ENCODE data around the gene GPT2.

Gene GPT2

GRCh38 chr16:46883690-46884512 is at the start of gene GPT2:
GPT2 (plus strand) TSS chr16:46884362; CDS start chr16:46884716, 354 bp downstream.
- DNase-seq = peak; percentile 81

GRCh38 chr16:46836534-46837530 is 47.3 kb upstream of the GPT2 start:
- no peak for DNase-seq

GRCh38 chr16:46839986-46840443 is 44.1 kb upstream of the GPT2 start:
- DNase-seq = no peak

- no peak for DNase-seq
These were observed 41.8 kb upstream of the GPT2 start for GRCh38 chr16:46842192-46842895.

GRCh38 chr16:46843898-46844642 is 40.1 kb upstream of the GPT2 start:
- no peak for DNase-seq

- no peak for DNase-seq
These were observed 39.4 kb upstream of the GPT2 start for GRCh38 chr16:46844771-46845170.

- DNase-seq = no peak
These were observed 38.2 kb upstream of the GPT2 start for GRCh38 chr16:46845952-46846351.

GRCh38 chr16:46848768-46849764 is 35.1 kb upstream of the GPT2 start:
- no peak for DNase-seq

- no peak for DNase-seq
These were observed 33.3 kb upstream of the GPT2 start for GRCh38 chr16:46850619-46851555.

- DNase-seq = no peak
These were observed 32.0 kb upstream of the GPT2 start for GRCh38 chr16:46852130-46852529.

- DNase-seq = peak; percentile 64
These were observed 30.3 kb upstream of the GPT2 start for GRCh38 chr16:46853713-46854443.

GRCh38 chr16:46854846-46855245 is 29.3 kb upstream of the GPT2 start:
- no peak for DNase-seq

- DNase-seq = no peak
These were observed 28.8 kb upstream of the GPT2 start for GRCh38 chr16:46855389-46855788.

- DNase-seq = no peak
These were observed 26.7 kb upstream of the GPT2 start for GRCh38 chr16:46857368-46857945.

- no peak for DNase-seq
These were observed 26.0 kb upstream of the GPT2 start for GRCh38 chr16:46858151-46858550.

- no peak for DNase-seq
These were observed 24.4 kb upstream of the GPT2 start for GRCh38 chr16:46859719-46860152.

GRCh38 chr16:46862555-46863447 is 21.4 kb upstream of the GPT2 start:
- no peak for DNase-seq
